DMS 273 treated with DMSO at 0.1 percent for 48 hours (cell line): Measurements from ENCODE around the gene SAE1.

ENCODE experiments used
- DNase-seq: peaks from one replicate; lab custom pipeline; 2025; lab: John Stamatoyannopoulos, UW

SAE1 gene

GRCh38 chr19:47221080-47221841 lies 90.6 kb downstream of the SAE1 start:
- DNase-seq, result no peak

- DNase-seq, result no peak
Observed at GRCh38 chr19:47221890-47222289, 91.3 kb downstream of the SAE1 start.

- peak; percentile 62 for DNase-seq
Observed at GRCh38 chr19:47225746-47226425, 95.3 kb downstream of the SAE1 start.

GRCh38 chr19:47226426-47227351 lies 96.1 kb downstream of the SAE1 start:
- DNase-seq, result no peak

GRCh38 chr19:47227352-47228167 lies 96.9 kb downstream of the SAE1 start:
- peak; percentile 36 for DNase-seq

- no peak for DNase-seq
Observed at GRCh38 chr19:47228168-47228936, 97.7 kb downstream of the SAE1 start.

GRCh38 chr19:47228937-47229675 lies 98.5 kb downstream of the SAE1 start:
- DNase-seq, result no peak

- no peak for DNase-seq
Observed at GRCh38 chr19:47229676-47230053, 99.0 kb downstream of the SAE1 start.

GRCh38 chr19:47230054-47230920 lies 99.7 kb downstream of the SAE1 start:
- DNase-seq, result no peak

- no peak for DNase-seq
Observed at GRCh38 chr19:47230921-47231214, 100.2 kb downstream of the SAE1 start, which contains the start of gene BBC3. Gene BBC3, minus strand, starts transcription at chr19:47231199. Its CDS starts 2,768 bp downstream, at chr19:47228431.

GRCh38 chr19:47231215-47232054 lies 100.8 kb downstream of the SAE1 start:
- DNase-seq, result no peak

- DNase-seq, result no peak
Observed at GRCh38 chr19:47232422-47233211, 102.0 kb downstream of the SAE1 start.

- DNase-seq, result no peak
Observed at GRCh38 chr19:47236072-47236675, 105.5 kb downstream of the SAE1 start.

GRCh38 chr19:47239152-47239551 lies 108.5 kb downstream of the SAE1 start:
- no peak for DNase-seq

GRCh38 chr19:47239610-47240296 lies 109.1 kb downstream of the SAE1 start:
- DNase-seq, result peak; percentile 64

- no peak for DNase-seq
Observed at GRCh38 chr19:47240556-47240955, 109.9 kb downstream of the SAE1 start.
